ENCODE measurements around the gene SLC10A7. TPM values are rescaled to one million over a fixed set of nuclear protein-coding genes. Genes with fewer than 3 reads are reported as not detected.

SLC10A7 gene
- total and polyA plus RNA-seq, 2 of the 8 experiments (the other 6 are each of a cell fraction or from before 2014, with no cell fraction given) = 2.5 to 2.9 TPM

DNA sequence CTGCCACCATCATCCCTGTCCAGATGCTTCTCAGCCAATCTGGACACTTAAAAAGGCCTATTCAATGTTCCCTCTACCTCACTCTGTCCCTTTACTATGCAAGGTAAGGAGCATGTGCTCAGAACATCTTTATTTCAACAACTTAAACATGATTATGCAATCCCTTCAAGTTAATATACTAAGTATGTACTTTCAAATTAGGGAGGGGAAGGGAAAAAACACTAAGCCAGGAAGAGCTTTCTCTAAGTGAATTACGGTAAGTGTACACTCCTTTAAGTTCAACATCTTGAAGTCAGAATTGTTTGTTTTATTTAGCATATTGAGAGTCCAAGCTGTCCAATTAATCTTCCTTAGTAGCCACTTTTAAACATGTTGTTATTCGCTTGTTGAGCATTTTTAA is 14.1 kb downstream of the SLC10A7 start:
- Histone ChIP-seq H3K9ac (replicated peaks in 1 of 4; ENCODE audit: extremely low read depth in 1 of 4, low read depth in 3 of 4, low read length in 3 of 4) (no peak overlapping the region), H4K8ac (ENCODE audit: extremely low read depth, insufficient read depth, low read length) (no peak overlapping the region), H3K36me3 (ENCODE audit: control insufficient read depth in 2 of 4, insufficient read depth in 4 of 4, low read length in 3 of 4) (no peaks in the 10 kb centered on the region), H2BK15ac (ENCODE audit: low read length) (no peak overlapping the region), H3K23ac (ENCODE audit: insufficient read length) (no peak overlapping the region), H3K4me2 (ENCODE audit: insufficient read depth in 1 of 2, low read depth in 2 of 2, low read length in 2 of 2) (no peak overlapping the region), H3K79me1 (ENCODE audit: low read depth, low read length) (no peaks in the 10 kb centered on the region; the same call in 1 of the 2 replicates), H3K23me2 (ENCODE audit: low read depth, low read length) (0 out of 2 replicates have a peak, but pooled peaks cover 2% of the 10 kb centered on the region), H2AK5ac (ENCODE audit: low read depth, low read length) (no peak overlapping the region), H2AFZ (ENCODE audit: low read length) (no peak overlapping the region), H3K18ac (ENCODE audit: extremely low read depth, low read length) (no peak overlapping the region), H3K27me3 (replicated peaks in 1 of 4; ENCODE audit: control insufficient read depth in 3 of 4, extremely low read depth in 1 of 4, insufficient read depth in 3 of 4, low read length in 3 of 4) (no peaks in the 10 kb centered on the region), H4K20me1 (replicated peaks in 1 of 2; ENCODE audit: control insufficient read depth in 1 of 2, insufficient read depth in 2 of 2, low read length in 2 of 2) (no peaks in the 10 kb centered on the region), H3K4me1 (replicated peaks in 1 of 4; ENCODE audit: control insufficient read depth in 3 of 4, insufficient read depth in 4 of 4, low read length in 3 of 4) (no peaks in the 10 kb centered on the region), H3K56ac (replicated peaks; ENCODE audit: insufficient read length, low read depth, low read length) (no peak overlapping the region), H2BK12ac (ENCODE audit: low read depth, low read length) (no peak overlapping the region), H3K4me3 (ENCODE audit: extremely low read depth in 1 of 4, insufficient read depth in 2 of 4, low read depth in 3 of 4, low read length in 4 of 4) (no peak overlapping the region), H4K91ac (replicated peaks; ENCODE audit: insufficient read length, low read length) (no peak overlapping the region), H2BK120ac (replicated peaks; ENCODE audit: low read depth, low read length) (no peak overlapping the region), H3K27ac (ENCODE audit: low read depth, low read length) (no peak overlapping the region), H3K4ac (replicated peaks; ENCODE audit: insufficient read length, low read depth, low read length) (no peak overlapping the region), H3K9me3 (ENCODE audit: insufficient read depth in 2 of 2, low read depth in 1 of 2, low read length in 1 of 2) (no peaks in the 10 kb centered on the region), H4K5ac (ENCODE audit: insufficient read length, low read depth, low read length) (no peak overlapping the region), H2BK20ac (ENCODE audit: low read length) (no peak overlapping the region), H2BK5ac (ENCODE audit: low read depth, low read length) (no peak overlapping the region), H3K14ac (ENCODE audit: insufficient read length) (no peak overlapping the region), H3K79me2 (ENCODE audit: control insufficient read depth in 1 of 2, insufficient read depth in 2 of 2, low read length in 2 of 2) (no peaks in the 10 kb centered on the region)
- 91% methylated on average over 2 of the region's 2 CpGs; no CpG with 5 or more reads in 1 of the 2 experiments for WGBS, 2 experiments (ENCODE audit: extremely low coverage in 1 of 2, insufficient coverage in 1 of 2, insufficient read length in 1 of 2, insufficient replicate concordance in 2 of 2, low coverage in 1 of 2, low lambda C conversion rate in 2 of 2, missing lambda C conversion rate in 1 of 2)
- TF ChIP-seq SP1 (IDR thresholded peaks at IDR 0.05; ENCODE audit: low read depth, low read length) = no peak
- TF ChIP-seq GTF2F1 (IDR thresholded peaks at IDR 0.05; ENCODE audit: borderline replicate concordance, low read depth, low read length) = no peak
- no peak for TF ChIP-seq NANOG (IDR thresholded peaks at IDR 0.05; ENCODE audit: insufficient read depth, low read depth, low read length, poor library complexity, severe bottlenecking)
- no peak for TF ChIP-seq CHD1 (IDR thresholded peaks at IDR 0.05; ENCODE audit: low read depth, low read length)
- TF ChIP-seq CBX5 (IDR thresholded peaks at IDR 0.05; ENCODE audit: low read depth, low read length) = no peak
- no peak for TF ChIP-seq ASH2L (IDR thresholded peaks at IDR 0.05; ENCODE audit: low read length)
- FAIRE-seq (no peak), DNase-seq (ENCODE audit: low read depth in 1 of 2, low spot score in 2 of 2) (no peak)
- POLR2A ChIA-PET (ENCODE audit: partially characterized antibody) = no interaction called here
- CTCF ChIA-PET (ENCODE audit: partially characterized antibody) = no interaction called here
